Measurements from ENCODE around the gene CHRND.
A peak's percentile ranks its signal among the peaks of the same experiment; 100 is the strongest.

The CHRND gene

DNA sequence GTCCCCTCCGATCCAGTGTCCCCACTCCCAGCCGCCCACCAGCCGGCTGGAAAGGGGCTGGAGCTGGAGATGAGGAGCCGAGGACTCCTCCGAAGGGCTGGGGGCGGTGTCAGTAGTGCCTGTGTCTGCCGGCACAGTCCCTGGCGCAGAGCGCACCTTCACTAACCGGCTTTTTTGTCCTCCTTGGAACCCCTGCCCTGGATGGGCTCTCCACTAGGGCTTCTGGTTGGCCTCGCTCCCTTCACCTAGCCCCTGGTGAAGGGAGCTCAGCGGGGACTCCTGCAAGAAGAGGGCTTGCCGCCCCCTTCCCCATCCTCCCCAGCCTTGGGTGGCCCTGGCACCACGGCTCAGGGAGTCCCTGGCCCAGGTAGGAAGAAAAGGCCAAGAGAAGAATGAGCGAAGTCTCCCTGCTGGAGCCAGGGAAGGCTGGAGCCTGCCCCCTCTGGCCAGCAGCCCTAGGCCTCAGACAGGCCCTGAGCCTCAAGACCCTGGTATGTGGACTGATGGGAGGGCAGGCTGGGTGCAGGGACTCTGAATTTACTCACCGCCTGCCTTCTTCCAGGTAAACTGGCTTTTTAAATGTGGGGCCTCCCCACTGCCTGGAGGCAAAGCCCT lies 37.8 kb upstream of the CHRND start:
- no peak for DNase-seq

DNA sequence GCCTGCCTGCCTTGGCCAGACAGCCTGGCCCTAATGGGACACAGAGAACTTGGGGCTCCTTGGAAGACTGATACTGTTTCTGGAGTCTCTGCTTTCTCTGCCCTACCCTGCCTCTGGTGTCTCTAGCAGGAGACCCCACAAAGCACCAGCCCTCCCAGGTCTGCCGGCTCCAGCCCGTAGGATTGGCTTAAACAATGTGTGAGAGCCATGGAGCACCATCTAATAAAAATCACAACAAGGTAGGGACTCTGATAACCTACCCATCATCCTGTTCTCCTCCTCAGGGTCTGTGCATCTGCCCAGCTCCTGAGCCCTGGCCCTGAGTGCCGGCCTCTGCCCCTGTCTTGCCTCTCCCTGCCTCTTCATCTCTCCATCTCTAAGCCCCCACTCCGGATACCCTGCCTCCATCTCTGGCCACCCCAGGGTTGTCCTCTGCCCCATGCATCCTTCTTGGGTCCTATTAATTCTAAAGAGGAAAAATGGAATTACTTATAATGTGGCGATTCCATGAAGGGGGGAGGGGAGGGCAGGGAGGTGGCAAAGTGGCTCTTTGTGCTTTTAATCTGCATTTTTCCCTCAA lies 37.1 kb upstream of the CHRND start:
- DNase-seq, result no peak

DNA sequence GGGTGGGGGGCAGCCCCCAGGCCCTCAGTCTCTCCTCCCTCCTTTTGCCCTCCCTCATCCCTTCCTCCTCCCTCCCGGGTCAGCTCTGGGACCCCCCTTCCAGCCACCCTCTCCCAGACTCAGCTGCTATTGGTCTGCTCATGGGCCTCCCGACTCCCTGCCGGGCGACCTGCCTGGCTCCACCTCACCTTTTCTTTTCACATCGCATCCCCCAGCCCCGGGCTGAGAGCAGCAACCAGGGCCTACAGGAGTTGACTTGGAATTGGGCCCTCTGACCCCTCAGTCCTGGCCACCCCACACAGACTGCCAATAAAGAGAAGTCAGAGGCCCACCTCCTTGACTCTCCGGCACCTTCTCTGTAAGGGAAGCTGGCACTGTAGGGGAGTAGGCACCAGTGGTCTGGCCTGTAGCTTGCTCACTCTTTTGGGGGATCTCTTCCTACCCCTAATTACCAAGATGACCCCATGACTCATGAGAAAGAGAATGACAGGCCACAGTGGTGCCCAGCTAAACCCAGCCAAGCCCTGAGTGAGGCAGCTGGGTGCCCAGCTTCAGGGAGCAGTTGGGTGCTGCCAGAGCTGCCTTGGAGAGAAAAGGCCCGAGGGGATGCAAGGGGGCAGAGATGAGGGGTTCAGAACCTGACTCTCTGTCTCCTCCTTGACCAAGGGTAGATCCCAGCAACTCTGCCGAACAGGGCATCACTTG lies 36.3 kb upstream of the CHRND start:
- DNase-seq, result no peak

DNA sequence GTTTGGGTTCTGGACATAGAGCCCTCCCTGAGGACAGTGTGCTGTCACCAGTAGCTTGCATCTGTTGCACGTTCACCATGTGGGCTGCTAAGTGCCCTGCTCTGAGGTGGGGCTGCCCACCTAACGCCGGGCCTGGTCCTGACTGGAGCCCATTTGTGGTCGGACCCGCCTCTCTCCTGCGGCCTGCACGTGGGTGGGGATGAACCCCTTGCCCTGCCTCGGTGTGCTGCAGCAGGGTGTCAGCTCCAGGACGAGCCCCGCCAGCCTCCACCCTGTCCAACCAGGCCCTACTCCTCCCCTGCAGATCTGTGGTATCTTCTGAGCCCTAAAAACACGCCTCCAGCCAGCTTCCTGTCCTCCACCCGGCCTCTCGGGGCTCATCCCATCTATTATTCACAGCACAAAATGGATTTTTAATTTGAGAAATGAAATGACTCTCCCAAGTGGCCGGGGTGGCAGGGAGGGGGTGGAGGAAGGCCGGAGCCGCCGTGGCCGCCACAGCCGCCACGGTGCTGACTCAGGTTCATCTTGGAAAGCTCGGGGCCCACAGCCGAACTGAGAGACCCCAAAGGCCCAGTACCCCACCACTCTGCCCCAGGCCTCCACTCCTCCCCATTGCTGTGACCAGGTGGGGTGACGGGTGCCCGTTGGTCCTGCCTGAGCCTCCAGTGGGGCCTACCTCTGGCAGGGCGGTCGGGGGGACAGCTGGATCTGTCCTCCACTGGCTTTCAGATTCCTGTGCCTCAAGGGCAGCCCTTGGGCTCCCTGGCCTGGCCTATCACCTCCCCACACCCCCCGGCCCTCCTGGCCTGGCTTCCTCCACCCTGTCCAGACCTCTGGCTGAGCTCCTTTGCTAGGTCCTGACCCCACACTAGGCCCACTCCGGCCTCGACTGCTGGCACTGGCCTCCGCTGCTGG lies 35.5 kb upstream of the CHRND start:
- DNase-seq, result no peak

- DNase-seq, result no peak
These were observed 34.7 kb upstream of the CHRND start for GRCh38 chr2:232491139-232491780.

GRCh38 chr2:232492236-232492848 lies 33.6 kb upstream of the CHRND start:
- no peak for DNase-seq

DNA sequence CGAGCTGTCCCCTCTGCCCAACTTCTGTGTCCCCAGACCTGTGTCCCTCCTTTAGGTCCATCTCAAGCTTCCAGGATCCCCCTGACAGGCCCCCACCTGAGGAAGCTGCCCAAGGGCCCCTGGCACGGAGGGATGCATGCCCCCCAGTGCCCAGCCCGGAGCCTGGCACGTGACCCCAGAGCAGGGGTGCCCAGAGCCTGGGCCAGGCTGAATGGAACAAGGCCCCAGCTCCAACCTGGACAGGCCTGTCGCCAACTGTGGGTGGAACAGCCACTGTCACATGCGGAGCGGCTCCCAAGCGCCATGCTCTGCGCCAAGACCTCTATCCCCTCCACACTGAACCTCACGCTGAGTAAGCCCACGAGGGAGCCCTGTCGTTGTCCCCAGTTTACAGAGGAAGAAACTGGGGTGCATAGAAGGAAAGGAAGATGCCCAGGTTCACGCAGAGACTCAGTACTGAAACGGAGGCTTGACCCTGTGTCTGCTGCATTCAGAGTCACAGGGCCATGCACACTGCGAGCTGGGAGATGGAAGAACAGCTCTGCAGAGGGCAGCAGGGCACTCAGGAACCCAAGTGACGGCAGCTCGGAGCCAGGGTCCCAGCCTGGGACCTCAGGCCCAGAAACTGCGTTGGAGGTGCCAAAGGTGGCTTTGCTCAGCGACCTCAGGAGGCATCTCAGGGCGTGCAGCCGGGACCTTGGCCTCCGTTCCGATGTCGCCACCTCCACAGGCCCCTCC lies 32.8 kb upstream of the CHRND start:
- DNase-seq, result no peak

DNA sequence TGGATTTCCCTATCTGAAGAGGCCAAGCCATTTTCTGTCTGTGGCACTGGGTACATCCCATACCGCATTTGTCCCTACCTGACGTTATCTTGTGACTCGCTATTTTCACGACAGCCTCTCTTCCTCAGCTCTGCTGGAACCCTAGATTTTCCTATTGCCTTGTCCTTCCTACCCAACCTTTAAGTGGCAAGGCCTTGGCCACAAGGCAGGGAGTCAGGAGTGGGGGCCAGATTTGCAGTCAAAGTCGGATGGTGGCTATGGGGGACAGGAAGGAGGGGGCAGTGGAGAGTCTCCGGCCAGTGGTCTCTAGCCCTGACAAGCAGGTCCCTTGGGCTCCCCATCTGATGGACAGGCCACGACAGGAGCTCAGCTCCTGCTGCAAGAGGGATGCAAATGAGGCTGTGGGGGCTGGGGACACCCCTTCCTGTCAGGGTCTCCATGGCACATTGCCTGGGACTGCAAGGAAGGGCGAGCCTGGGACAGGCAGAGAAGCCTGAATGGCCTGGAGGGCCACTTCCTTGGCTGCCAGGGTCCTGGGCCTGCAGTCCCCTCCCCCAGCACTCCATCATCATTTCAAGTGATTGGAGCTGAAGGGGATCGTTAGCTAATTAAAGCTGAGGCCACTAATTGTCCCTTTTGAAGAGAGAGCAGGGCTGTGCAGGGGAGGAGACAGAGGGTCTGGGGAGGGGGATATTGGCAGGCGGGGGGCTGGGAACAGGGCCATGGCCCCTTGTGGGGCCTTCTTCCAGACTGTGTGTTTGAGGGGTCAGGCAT lies 32.1 kb upstream of the CHRND start:
- DNase-seq, result no peak

DNA sequence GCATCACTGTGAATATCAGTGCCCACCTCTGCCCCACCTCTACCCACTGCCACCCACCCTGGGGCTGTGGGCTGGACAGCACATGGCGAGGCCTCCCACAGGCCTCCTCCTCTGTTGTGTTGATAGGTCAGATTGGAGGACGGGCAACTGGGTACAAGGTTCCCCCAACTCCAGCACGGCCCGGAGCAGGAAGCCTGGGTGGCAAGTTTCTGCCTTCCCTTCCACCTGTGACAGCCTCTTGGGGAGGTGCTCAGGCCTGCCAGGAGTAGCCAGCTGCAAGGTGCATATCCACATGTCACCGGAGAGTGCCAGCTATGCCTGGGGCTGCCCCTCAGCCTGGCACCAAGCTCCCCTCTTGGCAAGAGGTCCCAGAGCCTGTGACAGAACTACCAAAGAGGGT lies 31.4 kb upstream of the CHRND start:
- DNase-seq, result no peak

- DNase-seq, result no peak
These were observed 30.7 kb upstream of the CHRND start for GRCh38 chr2:232495292-232495691.

- DNase-seq, result no peak
These were observed 29.3 kb upstream of the CHRND start for GRCh38 chr2:232496501-232497270.

DNA sequence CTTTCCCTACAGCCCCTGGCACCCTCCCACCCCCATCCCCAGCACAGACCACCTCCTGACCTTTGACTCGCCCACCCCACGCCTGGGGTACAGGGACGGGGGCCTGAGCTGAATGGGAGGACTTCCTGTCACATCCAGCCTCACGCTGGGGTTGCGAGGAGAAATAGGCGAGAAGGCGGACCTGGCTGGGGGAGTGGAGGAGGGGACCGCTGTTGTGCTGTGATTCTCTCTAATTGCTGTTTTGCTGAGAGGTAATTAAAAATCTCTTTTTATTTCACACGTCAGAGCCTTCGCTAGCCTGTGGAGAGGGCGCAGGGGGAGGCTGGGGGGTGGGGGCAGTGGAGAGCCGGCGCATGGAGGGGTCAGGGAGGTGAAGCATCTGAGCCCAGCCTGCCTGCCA lies 28.6 kb upstream of the CHRND start:
- DNase-seq, result no peak

- no peak for DNase-seq
These were observed 27.5 kb upstream of the CHRND start for GRCh38 chr2:232498452-232498851.

DNA sequence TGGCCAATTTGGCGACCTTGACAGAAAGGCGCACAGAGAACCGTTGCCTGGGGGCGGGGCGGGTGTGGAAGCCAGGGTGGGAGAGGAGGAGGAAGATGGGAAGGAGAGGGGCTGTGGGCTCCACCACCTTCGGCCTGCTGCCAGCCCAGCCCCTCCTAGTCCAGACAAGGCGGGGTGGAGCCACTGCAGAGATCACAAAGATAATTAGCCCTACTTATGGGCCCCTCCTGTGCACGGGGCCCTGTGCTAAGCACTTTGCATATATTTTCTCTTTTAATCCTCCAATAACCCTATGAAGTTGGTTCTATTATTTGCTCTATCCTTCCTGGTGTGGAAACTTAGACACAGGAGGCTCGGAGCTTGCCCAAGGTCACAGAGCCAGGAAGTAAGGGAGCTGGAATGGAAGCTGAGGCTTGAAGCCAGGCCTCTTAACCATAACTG lies 24.6 kb upstream of the CHRND start:
- DNase-seq, result no peak

DNA sequence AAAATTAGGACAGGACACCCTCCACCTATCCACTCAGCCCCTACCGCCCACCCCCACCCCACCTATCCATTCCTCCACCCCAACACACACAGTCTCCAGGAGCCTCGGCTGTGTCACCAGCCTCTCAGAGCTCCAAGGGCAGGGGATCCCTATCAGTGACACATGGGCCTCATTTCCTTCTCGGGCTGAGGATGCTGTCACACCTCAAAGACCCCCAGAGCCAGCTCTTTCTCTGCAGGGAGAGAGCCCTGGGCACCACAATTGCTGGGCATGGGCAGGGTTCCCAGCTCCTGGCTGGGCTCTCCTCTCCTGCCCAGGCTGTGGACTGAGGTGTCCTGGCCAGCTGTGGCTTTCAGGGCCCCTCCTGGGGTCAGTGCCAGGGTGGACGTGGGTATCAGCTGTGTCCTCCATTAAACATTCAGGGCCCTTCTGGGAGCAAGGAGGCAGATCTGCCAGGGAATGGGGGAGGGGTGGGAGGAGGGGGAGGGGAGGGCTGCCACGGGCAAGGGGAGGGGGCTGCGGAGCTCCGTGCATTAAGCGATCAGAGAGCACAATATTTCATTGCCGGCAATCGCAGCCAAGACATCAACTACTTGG lies 24.1 kb upstream of the CHRND start:
- DNase-seq, result no peak

DNA sequence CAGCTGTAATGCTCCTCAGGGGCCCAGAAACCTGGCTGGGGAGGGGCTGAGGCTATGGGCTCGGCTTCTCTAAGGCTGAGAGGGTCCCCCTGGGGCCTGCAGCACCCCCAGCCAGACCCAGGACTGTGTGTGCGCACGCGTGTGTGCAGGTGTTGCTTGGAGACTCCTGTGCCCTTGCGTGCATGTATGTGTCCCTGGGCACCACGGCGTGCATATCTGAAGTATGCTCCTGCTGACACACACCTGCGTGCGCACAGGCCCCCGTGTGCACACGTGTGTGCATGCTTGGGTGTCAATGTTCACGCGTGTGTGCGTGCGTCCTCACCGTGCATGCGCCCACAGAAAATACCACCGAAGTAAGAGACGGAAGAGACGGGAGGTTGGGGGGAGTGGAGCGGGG lies 23.4 kb upstream of the CHRND start:
- no peak for DNase-seq

DNA sequence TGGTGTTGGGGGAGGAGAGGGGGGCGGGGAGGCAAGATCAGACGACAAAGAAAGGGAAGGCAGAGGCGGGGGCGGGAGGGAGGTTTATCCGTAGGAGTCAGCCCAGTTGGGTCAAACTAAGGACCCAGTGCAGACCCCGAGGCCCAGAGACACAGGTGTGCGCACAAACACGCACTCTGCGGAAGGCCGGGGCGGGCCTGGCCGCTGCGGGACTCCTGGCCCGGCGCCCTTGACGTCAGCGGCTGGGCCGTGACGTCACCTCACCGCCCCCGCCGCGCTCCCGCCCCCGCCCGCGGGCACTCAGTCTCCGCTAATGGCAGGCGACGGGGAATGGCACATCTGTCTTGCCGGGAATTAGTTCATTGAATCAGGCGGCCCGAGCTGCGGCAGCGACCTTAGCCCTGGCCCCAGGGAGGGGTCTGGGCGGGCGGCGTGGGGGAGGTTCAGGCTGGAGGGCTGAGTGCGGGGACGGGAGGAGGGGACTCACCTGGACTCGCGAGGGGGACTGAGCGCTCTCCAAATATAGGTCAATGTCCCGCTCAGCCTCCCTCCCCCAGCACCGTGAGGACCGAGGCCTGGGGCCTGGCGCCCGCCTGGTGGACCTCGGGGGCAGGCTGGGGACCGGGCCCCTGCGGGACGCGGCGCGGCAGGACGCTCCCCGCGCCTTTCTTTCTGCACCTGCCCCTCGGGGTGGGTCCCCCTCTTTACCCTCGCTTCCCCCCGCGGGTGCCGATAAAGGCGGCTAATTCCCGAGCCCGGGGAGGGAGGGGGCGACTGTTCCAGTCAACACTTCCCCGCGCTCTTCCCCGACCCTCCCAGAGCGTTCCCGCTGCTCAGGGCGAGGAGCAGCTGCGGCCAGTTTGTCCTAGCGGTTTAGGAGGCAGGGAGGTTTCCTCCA lies 22.8 kb upstream of the CHRND start:
- peak; percentile 42 for DNase-seq

GRCh38 chr2:232503809-232504323 lies 22.1 kb upstream of the CHRND start:
- DNase-seq, result no peak
